GM18520 (cell line): ENCODE results near the gene CR1.
"Not testable (repeated sequence)": the region's sequence is repeated elsewhere in the genome, so short reads cannot be mapped to it uniquely, and the experiment has no call there.

Experiments used
- ATAC-seq: cut with Tn5 transposase; IDR thresholded peaks from one replicate; pipeline ENCODE4 v1.9.1; 2021; ENCODE audit not compliant: unreplicated experiment

CR1 gene

DNA sequence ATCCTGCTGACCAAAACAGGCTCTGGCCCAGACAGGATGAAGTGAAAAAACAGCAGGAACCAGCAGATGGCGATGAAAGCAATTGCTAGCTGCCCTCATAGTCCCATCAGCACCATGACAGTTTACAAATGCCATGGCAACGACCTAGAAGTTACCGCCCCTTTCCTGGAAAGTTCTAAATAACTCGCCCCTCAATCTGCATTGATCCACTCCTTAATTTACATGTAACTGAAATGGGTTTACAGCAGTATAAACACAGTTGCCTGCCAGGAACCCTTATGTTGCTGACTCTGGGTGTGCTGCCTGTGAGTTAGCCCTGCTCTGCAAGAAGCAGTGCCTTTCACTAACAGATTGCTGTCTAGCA is 83.5 kb downstream of the CR1 start:
- ATAC-seq: no peak

DNA sequence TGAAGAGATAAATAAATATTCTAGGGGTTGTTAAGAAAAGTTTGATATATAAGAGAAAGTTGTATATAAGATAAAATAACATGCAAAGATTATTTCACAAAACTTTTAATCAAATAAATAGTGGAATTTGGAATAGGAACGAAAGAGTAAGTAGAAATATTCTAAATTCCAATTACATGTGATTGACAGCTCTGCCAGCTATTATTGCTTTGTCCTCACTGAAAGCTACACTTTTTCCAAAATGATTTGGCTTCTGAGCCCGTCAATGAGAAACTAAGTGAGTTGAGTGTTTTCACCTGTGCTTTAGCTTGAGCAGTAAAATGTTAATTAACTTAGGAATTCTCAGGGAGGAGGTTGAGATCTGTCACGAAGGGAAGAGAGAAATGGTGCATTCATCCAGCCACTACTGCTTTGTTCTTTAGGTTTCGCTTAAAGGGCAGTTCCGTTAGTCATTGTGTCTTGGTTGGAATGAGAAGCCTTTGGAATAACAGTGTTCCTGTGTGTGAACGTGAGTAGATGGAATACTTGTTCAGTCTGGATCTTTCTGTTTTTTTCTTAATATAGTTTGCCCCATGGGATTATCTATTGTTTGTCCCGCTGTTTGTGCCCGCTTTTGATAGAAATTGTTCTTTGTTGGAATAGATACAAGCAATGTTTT is 85.7 kb downstream of the CR1 start:
- no peak for ATAC-seq

DNA sequence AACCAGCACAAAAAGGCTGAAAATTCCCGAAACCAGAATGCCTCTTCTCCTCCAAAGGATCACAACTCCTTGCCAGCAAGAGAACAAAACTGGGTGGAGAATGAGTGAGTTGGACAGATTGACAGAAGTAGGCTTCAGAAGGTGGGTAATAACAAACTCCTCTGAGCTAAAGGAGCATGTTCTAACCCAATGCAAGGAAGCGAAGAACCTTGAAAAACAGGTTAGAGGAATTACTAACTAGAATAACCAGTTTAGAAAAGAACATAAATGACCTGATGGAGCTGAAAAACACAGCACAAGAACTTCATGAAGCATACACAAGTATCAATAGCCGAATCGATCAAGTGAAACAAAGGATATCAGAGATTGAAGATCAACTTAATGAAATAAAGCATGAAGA is 93.5 kb downstream of the CR1 start:
- ATAC-seq: not testable (repeated sequence)

DNA sequence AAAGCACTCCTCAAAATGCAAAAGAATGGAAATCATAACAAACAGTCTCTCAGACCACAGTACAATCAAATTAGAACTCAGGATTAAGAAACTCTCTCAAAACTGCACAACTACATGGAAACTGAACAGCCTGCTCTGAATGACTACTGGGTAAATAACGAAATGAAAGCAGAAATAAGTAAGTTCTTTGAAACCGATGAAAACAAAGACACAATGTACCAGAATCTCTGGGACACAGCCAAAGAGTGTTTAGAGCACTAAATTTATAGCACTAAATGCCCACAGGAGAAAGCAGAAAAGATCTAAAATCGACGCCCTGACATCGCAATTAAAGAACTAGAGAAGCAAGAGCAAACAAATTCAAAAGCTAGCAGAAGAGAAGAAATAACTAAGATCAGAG is 95.2 kb downstream of the CR1 start:
- not testable (repeated sequence) for ATAC-seq

DNA sequence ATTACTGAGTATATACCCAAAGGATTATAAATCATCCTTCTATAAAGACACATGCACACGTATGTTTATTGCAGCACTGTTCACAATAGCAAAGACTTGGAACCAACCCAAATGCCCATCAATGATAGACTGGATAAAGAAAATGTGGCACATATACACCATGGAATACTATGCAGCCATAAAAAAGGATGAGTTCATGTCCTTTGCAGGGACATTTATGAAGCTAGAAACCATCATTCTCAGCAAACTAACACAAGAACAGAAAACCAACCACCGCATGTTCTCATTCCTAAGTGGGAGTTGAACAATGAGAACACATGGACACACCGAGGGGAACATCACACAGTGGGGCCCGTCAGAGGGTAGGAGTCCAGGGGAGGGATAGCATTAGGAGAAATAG is 98.1 kb downstream of the CR1 start:
- not testable (repeated sequence) for ATAC-seq

DNA sequence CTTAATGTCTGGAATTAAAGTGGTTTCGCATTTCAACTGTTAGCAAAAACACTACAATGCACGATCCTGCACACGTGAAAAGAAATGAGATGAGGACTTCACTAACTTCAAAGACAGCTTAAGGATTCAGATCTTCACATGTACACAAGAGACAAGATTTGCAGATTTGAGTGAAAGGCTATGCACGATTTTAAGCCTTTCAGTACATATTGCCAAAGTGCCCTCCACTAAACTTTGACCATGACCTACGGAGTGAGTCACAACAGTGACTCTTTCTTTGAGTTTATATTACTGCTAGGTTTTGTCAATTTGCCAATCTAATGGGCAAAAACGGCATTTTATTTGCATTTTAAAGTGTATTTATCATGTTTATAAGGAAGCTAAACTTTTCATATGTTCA is 107.8 kb downstream of the CR1 start:
- no peak for ATAC-seq

DNA sequence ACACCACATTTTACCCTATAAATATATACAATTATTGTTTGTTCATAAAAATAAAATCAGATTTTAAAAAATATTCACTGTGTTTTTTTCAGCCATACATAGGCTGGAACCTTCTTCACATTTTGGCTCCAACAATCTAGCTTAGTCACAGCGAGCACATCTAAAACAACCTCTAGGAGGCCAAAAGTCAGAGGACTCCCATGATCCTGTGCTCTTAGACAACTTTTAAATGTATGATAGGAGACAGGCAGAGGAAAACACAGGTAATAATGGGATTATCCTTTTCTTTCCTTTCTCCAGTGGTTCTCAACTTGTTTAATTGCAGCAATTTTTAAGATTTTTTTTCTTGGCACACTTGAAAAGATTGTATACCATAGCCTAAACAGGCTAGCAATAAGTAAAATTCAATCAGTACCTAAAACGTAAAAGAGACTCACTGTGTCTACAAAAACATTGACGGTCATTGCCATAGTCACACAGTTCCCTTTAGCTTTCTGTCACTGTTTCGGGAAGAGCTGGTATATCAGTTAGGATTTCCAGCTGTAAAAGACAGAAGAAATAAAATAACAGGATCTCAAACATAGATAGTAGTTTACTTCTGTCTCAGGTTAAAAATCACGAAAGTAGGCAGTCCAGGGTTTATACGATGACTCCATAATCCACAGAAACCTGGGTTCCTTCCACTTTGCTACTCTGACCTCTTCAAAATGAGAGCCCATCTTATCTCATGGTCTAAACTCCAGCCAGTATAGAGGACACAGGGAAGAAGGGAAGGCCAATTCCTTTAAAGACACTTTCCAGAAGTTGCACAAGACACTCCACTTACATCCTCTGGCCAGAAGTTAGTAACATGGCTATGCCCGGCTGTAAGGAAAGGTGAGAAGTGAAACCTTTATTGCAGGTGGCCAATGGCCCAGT is 109.7 kb downstream of the CR1 start:
- ATAC-seq: no peak

DNA sequence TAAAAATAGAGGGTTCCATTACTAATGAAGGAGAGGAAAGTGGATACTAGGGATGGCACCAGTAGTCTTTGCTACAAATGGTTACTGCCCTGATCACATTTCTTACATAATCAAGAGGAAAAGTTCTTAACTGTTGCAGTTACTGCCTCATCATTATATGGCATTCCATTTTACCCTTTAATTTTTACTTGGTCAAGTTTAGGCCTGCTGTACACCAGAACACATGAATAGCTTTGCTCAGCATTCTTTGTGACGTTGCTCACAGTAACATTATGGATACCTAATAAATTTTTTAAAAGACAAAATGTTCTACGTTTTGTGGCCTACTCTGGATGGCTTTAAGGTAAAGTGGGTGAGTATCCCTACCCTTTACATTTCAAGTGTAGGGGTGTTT is 110.4 kb downstream of the CR1 start:
- no peak for ATAC-seq

DNA sequence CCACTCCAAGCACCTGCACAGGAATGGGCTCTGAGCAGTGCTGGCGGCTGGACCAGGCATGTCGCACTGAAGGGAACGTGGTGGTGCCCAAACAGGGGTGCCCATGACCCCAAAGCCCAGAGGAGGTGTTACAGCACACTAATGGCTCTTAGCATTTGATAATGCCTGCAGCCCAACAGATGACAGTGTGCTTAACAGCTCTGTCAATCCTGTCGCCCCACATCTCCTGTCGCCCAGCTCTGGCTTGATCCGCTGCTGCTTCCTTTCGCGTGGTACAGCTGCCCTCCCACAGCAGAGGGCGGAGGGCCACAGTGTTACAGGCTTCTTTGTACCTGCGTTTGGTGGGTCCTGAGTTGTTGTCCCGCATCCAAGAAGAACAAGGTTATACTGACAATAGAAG is 116.8 kb downstream of the CR1 start:
- no peak for ATAC-seq

DNA sequence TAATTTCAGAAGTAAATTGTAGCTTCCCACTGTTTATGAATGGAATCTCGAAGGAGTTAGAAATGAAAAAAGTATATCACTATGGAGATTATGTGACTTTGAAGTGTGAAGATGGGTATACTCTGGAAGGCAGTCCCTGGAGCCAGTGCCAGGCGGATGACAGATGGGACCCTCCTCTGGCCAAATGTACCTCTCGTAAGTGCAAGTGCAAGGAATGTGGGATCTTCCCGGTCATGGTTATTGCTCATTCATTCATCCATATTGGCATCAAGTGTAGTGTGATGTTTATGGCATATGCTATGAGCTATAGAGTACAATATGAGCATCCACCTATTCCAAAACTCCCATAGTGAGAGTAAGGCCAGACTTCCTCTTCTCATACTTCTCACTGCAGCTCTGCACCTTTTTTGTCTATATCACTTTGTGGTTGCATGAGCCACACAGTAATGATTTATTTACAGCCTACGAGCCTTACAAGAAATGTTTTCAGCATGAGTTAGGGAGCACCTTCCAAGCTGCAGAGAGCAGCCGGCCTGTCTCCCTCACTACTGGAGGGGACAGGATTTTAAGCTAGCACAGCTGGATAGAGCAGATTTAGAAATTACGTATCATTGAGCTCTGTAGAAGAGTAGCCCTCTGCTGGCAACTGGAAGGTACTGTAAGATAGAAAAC is 124.0 kb downstream of the CR1 start:
- peak; percentile 84 for ATAC-seq

DNA sequence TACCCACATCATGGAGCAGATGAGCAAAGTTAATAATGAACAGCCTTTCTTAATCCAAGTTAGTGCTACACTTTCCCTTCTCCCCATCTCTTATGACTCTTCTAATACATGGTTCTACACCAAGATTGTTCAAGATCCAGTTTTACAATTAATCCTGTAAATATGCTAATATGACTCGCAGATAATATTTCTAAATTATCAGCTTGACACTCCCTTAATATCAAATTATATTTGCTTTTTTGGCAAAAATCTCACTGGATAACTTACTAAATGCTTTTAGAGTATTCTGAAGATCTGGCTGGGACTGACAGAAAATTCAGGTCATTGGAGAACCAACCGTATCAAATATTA is 124.6 kb downstream of the CR1 start:
- no peak for ATAC-seq

DNA sequence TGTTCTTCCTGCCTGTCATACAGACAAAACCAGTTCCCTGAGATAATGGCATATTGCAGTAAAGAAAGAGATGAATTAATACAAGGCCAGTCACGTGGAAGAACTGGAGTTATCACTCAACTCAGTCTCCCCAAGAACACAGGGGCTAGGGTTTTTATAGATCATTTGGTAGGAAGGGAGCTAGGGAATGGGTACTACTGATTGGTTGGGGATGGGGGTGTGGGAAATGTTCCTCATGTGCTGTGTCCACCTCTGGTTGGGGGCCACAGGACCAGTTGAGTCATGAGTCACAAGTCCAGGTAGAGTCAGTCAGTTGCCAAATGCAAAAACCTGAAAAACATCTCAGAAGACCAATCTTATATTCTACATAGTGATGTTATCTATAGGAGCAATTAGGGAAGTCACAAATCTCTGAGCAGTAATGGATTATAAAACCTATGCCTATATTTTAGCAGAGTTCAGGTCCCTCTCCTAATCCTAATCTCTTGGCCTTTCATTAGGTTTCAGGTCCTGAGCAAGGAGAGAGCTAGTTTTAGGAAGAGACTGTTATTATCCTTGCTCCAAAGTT is 129.6 kb downstream of the CR1 start:
- not testable (repeated sequence) for ATAC-seq

DNA sequence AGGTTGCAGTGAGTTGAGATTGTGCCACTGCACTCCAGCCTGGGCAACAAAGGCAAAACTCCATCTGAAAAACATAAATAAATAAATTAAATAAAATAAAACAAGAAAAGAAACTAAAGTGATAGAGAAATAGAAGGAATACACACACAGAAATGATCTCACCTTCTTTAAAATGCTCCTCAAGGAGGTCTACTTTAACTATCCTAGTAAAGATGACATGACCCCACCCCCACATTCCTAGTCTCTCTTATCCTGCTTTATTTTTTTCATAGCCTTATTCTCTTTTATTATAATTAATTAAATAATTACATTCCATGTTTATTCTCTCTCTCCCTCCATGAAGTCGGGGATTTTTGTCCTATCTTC is 131.0 kb downstream of the CR1 start:
- no peak for ATAC-seq

DNA sequence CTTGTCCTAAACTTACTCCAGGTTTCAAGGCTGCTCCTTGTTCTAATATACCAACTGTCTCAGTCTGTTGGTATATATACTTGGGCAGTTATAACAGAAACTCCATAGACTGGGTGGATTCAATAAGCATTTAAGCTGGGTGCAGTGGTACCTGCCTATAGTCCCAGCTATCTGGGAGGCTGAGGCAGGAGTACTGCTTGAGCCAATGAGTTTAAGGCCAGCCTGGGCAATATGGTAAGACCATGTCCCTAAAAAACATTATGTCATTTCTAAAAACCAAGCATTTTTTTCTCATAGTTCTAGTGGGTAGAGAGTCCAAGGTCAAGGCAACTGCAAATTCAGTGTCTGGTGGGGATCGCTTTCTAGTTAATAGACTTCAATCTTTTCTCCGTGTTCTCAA is 131.5 kb downstream of the CR1 start:
- no peak for ATAC-seq

DNA sequence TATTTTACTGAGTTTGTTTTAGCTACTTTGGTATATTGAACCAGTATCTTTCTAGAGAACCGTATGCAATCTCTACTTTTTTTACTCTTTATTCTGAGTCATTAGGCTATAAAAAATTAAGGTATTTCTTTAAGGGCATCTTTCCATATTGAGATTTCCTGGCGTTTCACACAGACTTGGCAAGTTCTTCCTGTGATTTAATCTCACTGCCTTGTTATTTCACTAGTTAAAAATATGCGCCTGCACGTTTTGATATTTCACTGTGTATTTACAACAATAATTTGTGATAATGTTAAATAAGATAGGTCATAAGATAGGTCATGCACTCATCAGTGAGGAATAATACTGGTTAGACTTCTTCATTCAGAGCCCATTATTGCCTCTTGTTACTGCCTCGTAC is 132.8 kb downstream of the CR1 start:
- ATAC-seq: no peak

DNA sequence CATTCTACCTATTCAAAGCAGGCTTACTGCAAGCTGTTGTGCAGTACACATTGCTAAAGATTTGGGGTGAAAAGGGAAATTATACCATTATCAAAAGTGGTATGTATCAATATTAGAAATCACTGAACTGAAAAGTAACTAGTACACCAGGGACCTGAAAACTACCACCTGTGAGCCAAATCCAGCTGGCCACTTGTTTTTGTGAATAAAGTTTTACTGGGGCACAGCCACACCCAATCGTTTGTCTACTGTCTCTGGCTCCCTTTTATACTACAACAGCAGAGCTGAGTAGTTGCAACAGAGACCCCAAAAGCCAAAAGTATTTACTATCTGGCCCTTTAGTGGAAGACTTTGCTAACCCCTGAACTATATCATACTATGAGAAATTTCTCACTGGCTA is 135.2 kb downstream of the CR1 start:
- no peak for ATAC-seq

DNA sequence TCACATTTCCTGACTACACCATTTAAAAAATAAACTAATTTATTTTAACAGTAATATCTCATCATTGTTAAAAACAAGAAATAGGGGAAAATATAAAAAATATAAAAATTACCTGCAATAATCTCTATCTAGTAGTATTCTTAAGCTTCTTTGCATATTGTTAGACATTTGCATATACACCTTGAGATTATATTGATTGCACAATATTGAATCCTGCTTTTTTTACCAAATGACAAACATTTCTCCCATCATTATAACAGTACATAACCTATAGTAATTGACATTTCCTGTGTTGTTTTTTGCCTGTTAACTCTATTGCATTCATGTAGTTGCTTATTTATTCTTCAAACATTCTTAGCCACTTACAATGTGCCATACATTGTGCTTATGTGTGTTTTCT is 137.3 kb downstream of the CR1 start:
- ATAC-seq: no peak

DNA sequence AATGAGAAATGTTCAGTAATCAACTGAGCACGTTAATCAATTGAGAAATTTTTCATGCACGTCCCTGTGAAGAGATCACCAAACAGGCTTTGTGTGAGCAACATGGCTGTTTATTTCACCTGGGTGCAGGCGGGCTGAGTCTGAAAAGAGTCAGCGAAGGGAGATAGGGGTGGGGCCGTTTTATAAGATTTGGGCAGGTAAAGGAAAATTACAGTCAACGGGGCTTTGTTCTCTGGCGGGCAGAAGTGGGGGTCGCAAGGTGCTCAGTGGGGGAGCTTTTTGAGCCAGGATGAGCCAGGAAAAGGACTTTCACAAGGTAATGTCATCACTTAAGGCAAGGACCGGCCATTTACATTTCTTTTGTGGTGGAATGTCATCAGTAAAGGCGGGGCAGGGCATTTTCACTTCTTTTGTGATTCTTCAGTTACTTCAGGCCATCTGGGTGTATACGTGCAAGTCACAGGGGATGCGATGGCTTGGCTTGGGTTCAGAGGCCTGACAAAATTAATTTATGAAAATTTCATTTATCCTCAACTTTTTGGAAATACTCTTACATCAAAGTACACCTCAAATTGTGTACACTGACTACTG is 137.8 kb downstream of the CR1 start:
- not testable (repeated sequence) for ATAC-seq

DNA sequence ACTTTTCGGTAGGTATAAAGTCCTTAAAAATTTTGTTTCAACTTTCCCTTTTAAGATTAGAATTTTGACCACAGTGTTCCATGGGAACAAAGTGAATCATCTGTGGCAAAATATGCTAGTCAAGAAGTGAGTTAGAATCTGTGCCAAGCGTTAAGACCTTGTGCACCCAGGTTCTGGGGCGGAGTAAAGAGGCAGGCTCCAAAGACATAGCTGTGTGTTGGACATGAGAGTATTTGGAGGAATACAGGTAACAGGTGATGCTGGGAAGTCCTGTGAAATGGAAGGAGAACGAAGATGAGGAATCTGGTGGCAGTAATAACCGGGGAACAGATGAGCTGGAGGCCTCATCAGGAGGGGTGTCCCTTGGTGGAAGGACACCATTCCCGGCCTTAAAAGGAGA is 138.3 kb downstream of the CR1 start:
- not testable (repeated sequence) for ATAC-seq

DNA sequence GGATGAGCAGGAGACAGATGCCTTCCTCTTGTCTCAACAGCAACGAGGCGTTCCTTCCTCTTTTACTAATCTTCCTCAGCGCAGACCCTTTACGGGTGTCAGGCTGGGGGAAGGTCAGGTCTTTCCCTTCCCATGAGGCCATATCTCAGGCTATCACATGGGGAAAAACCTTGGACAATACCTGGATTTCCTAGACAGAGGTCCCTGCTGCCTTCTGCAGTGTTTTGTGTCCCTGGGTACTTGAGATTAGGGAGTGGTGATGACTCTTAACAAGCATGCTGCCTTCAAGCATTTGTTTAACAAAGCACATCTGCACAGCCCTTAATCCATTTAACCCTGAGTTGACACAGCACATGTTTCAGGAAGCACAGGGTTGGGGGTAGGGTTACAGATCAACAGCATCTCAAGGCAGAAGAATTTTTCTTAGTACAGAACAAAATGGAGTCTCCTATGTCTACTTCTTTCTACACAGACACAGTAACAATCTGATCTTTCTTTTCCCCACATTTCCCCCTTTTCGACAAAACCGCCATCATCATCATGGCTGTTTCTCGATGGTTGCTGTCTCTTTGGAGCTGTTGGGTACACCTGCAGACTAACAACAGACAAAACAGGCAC is 139.7 kb downstream of the CR1 start:
- not testable (repeated sequence) for ATAC-seq
